Osteocyte (in vitro differentiated cells): ENCODE results near the gene YPEL4. TPM values are rescaled to one million over a fixed set of nuclear protein-coding genes. Genes with fewer than 3 reads are reported as not detected.

Source experiments
- DNase-seq: peaks from one replicate; pipeline ENCODE4 v3.0.0; 2021; ENCODE audit warnings: mixed read lengths; ENCODE audit not compliant: unreplicated experiment; ENCODE audit errors: extremely low spot score
- H3K27ac Mint-ChIP-seq: one replicate; pipeline ENCODE4 v1.8.0; 2021; ENCODE audit warnings: mild to moderate bottlenecking, mixed read lengths; ENCODE audit not compliant: unreplicated experiment
- H3K27me3 Mint-ChIP-seq: one replicate; pipeline ENCODE4 v1.8.0; 2021; ENCODE audit warnings: mixed read lengths; ENCODE audit not compliant: unreplicated experiment
- H3K36me3 Mint-ChIP-seq: one replicate; pipeline ENCODE4 v1.8.0; 2021; ENCODE audit warnings: mixed read lengths; ENCODE audit not compliant: unreplicated experiment
- H3K4me1 Mint-ChIP-seq: one replicate; pipeline ENCODE4 v1.8.0; 2021; ENCODE audit warnings: mixed read lengths; ENCODE audit not compliant: unreplicated experiment
- H3K4me3 Mint-ChIP-seq: one replicate; pipeline ENCODE4 v1.8.0; 2021; ENCODE audit warnings: mild to moderate bottlenecking, moderate library complexity, mixed read lengths; ENCODE audit not compliant: unreplicated experiment
- H3K9me3 Mint-ChIP-seq: one replicate; pipeline ENCODE4 v1.8.0; 2021; ENCODE audit warnings: mixed read lengths; ENCODE audit not compliant: unreplicated experiment
- CTCF ChIP-seq: fragments of 200-600 bp; sonication (generic); IDR thresholded peaks from 2 replicates; pipeline ENCODE4 v1.5.0; 2021; ENCODE audit warnings: antibody characterized with exemption, mild to moderate bottlenecking, moderate library complexity
- total RNA-seq: library from RNA; stranded (reverse); gene quantifications from 2 replicates; pipeline ENCODE4 v1.2.1, GENCODE V29; 2021

Gene YPEL4
- total RNA-seq, 1 donor from 2014 or later, result 0.35 TPM

DNA sequence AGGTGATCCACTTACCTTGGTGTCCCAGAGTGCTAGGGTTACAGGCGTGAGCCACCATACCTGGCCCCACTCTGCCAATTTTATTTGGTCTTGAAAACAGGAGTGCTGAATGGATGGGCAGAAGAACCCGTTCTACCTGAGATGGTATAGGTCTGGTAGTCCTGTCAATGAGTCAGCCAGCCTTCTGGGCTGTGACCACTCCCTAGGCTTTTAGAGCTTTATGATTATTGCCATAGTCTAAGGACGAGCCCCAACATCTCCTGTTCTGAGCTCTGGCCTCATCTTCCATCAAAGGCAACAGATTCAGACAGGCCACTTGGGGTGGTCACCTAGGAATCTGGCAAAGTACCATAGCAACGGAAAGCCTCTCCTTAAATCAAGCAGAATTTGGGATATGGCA is 29.7 kb upstream of the YPEL4 start:
- no peak for TF ChIP-seq CTCF
- no peak for DNase-seq
- H3K4me3 Mint-ChIP-seq, result no peak overlapping the region
- H3K36me3 Mint-ChIP-seq, result peaks cover 28% of the 10 kb centered on the region
- no peaks in the 10 kb centered on the region for H3K27me3 Mint-ChIP-seq
- no peaks in the 10 kb centered on the region for H3K9me3 Mint-ChIP-seq
- H3K27ac Mint-ChIP-seq, result no peak overlapping the region
- peaks cover 5% of the 10 kb centered on the region for H3K4me1 Mint-ChIP-seq

DNA sequence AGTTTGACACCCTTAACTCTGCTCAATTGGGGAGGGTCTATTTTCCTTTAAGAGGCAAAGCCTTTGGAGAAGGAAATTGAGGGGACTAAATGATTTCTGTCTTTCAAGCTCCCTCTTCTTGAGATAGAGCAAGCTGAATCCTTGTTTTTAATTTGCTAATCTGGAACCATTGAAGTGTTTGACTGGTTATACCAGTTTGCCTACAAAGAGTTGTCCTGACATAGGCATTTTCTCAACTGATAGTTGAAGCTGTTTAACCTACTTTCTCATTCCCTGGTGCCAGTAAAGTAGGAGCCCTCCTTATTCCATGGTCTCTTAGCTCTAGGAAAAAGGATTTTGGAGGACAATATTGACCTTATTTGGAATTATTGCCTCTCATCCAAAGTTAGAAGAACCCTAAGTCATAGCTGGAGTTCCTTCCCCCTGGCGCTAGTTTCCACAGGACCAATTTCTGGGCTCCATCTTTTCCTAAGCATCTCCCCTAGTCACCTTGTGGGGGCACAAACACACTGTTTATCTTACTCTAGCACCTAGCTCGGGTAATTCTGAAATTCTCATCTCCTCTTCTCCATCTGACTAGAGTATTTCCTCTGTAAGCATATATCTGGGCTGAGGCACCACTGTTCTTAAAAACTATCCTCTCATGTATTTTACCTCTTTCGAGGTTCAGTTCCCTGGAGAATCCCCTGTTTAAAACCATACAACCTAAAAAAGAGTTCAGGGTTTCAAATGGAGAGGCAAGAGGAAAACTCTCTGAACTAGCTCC is 25.6 kb upstream of the YPEL4 start:
- Mint-ChIP-seq H3K27ac (no peak overlapping the region), H3K36me3 (peaks cover 28% of the 10 kb centered on the region), H3K4me3 (no peak overlapping the region), H3K4me1 (peaks cover 4% of the 10 kb centered on the region), H3K9me3 (no peaks in the 10 kb centered on the region), H3K27me3 (no peaks in the 10 kb centered on the region)
- no peak for DNase-seq
- TF ChIP-seq CTCF, result no peak

- Mint-ChIP-seq H3K27ac (no peak overlapping the region), H3K27me3 (no peaks in the 10 kb centered on the region), H3K4me1 (peaks cover 8% of the 10 kb centered on the region), H3K4me3 (no peak overlapping the region), H3K9me3 (no peaks in the 10 kb centered on the region), H3K36me3 (peaks cover 28% of the 10 kb centered on the region)
- TF ChIP-seq CTCF, result no peak
- no peak for DNase-seq
Observed at GRCh38 chr11:57674251-57674650, 24.5 kb upstream of the YPEL4 start.

GRCh38 chr11:57668434-57668782 is 18.7 kb upstream of the YPEL4 start:
- peaks cover 24% of the 10 kb centered on the region for H3K4me1 Mint-ChIP-seq
- peak overlapping the region; percentile 100 for H3K27ac Mint-ChIP-seq
- H3K36me3 Mint-ChIP-seq, result peaks cover 11% of the 10 kb centered on the region
- TF ChIP-seq CTCF, result no peak
- DNase-seq, result no peak
- H3K4me3 Mint-ChIP-seq, result peak overlapping the region; percentile 98
- H3K9me3 Mint-ChIP-seq, result no peaks in the 10 kb centered on the region
- H3K27me3 Mint-ChIP-seq, result no peaks in the 10 kb centered on the region

DNA sequence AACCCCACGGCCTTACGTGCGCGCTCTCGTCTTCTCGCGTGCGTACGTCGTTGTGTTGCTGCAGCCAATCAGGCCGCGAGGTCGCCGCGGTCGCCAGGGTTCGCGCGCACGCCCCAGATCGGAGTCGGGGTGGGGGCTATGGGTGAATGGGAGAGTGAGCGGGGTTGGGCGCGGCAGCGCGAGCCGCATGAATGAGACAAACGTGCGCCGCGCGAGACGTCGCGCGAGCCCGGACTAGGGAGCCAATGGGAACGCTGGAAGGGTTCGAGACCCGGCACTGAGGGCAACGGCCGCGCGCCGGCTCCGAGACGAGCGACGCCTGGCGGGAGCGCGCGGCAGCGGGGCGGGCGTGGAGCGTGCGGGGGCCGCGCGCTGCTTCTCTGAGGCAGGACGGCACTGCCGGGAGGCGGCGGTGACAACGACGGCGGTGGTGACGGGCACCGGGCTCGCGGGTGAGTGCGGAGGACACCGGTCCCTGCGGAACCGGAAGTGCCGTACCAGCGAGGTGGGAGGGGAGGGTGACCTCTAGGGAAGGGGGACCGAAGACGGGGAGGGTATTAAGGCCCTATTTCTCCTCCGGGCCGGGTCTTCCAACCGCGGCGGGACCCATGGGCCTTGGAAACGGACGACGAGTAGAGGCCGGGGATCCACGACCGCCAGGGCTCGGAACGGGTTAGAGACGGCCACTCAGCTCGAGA is 18.2 kb upstream of the YPEL4 start, which contains the start of gene ZDHHC5:
Gene ZDHHC5 (plus strand): TSS at position 379 of the 698 bp plus-strand sequence. CDS start 4,977 bp downstream, outside the sequence.
- TF ChIP-seq CTCF, result peak; percentile 67
- Mint-ChIP-seq H3K27ac (peak within 1 kb of the TSS; percentile 100), H3K36me3 (peaks cover 7% of the 10 kb centered on the region), H3K27me3 (no peaks in the 10 kb centered on the region), H3K4me1 (peaks cover 24% of the 10 kb centered on the region), H3K9me3 (no peaks in the 10 kb centered on the region), H3K4me3 (peak within 1 kb of the TSS; percentile 98)
- DNase-seq, result peak; percentile 100
